HAP-1 (cell line): ENCODE results near the gene ULK1.
"Not testable (repeated sequence)": the region's sequence is repeated elsewhere in the genome, so short reads cannot be mapped to it uniquely, and the experiment has no call there.

Experiments used
- DNase-seq, 2 experiments: peaks; one replicate each; pipeline ENCODE4 v3.0.0-alpha.2; 2016 to 2020; ENCODE audit warnings: low spot score in 2 of 2
- H3K27me3 ChIP-seq: fragments of 250-450 bp; sonication (Bioruptor Pico); 2 replicates; pipeline ENCODE4 v1.5.1; 2020; ENCODE audit warnings: low read depth, mild to moderate bottlenecking, moderate library complexity
- H3K36me3 ChIP-seq: fragments of 250-450 bp; sonication (Bioruptor Pico); replicated peaks from 2 replicates; pipeline ENCODE4 v1.5.1; 2020; ENCODE audit warnings: mild to moderate bottlenecking
- H3K4me1 ChIP-seq: fragments of 250-450 bp; sonication (Bioruptor Pico); 2 replicates; pipeline ENCODE4 v1.5.1; 2020; ENCODE audit warnings: mild to moderate bottlenecking
- H3K4me3 ChIP-seq: fragments of 250-450 bp; sonication (Bioruptor Pico); 2 replicates; pipeline ENCODE4 v1.5.1; 2020; ENCODE audit warnings: mild to moderate bottlenecking, moderate library complexity
- H3K9me3 ChIP-seq: fragments of 250-450 bp; sonication (Bioruptor Pico); 2 replicates; pipeline ENCODE4 v1.5.1; 2020; ENCODE audit warnings: mild to moderate bottlenecking, moderate library complexity
- in situ Hi-C: fragments of 300-500 bp; cut with MboI; formaldehyde crosslinking; loops from 3 replicates; pipeline ENCODE4 v1.14.3; 2020; ENCODE audit warnings: low sequenced_read_pairs, inconsistent platforms, mixed read lengths

Gene ULK1

DNA sequence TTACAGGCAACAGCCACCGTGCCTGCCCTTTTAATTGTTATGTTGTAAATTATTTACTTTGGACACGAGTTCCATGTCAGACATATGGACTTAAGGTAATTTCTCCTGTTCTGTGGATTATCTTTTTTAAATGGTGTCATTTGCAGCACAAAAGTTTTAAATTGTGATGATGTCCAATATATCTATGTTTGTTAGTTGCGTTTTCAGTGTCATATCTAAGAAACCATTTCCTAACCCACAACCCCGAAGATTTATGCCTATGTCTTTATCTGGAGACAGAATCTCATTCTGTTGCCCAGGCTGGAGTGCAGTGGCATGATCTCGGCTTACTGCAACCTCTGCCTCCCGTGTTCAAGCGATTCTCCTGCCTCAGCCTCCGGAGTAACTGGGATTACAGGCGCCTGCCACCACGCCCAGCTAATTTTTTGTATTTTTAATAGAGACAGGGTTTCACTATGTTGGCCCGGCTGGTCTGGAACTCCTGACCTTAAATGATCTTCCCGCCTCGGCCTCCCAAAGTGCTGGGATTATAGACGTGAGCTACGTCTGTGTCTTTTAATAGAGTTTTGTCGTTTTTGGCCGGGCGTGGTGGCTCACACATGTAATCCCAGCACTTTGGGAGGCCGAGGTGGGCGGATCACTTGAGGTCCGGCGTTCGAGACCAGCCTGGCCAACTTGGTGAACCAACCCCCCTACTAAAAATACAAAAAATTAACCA is 54.5 kb downstream of the ULK1 start:
- H3K27me3 ChIP-seq, in situ Hi-C loops, H3K36me3 ChIP-seq, H3K4me1 ChIP-seq, DNase-seq, H3K9me3 ChIP-seq: not testable (repeated sequence)
- peak overlapping the region; percentile 33 for H3K4me3 ChIP-seq

DNA sequence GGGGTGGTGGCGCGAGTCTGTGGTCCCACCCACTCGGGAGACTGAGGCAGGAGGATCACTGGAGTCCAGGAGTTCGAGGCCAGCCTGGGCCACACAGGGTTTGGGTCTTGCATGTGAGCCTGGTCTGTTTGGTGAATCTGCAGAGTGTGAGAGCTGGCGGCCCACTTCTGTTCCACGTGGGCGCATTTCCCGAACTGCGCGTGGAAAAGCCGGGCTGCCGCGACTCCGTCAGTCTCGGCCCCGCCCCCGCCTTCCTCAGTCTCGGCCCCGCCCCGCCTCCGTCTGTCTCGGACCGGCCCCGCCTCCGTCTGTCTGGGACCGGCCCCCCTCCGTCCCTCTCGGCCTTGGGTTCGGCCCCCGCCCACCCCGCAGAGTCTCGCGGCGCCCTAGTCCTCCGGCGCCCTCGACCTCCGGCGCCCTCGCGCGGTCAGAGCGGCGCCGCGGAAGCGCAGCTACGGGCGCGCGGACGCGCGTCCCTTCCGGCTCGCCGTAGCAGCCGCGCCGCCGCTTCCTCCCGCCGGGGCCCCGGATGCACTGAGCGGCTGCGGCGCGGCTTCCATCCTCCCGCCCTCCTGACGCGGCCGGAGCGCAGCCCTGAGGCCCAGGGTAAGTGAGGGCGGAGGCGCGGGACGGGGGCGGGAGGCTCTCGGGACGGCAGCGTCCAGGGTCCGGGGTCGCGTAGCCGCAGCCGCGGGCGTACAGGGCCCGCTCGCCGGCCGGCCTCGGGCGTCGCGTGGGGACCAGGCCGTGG is 55.2 kb downstream of the ULK1 start, which contains the start of gene EP400:
Gene EP400 (plus strand): TSS at position 512 of the 751 bp plus-strand sequence. CDS start 10,678 bp downstream, outside the sequence.
- in situ Hi-C loops: no loop called here
- DNase-seq: peak; percentile 85 to 96
- peaks cover 4% of the 10 kb centered on the region for H3K4me1 ChIP-seq
- H3K36me3 ChIP-seq: peaks cover 7% of the 10 kb centered on the region
- no peaks in the 10 kb centered on the region for H3K9me3 ChIP-seq
- H3K4me3 ChIP-seq: peak within 1 kb of the TSS; percentile 85
- no peaks in the 10 kb centered on the region for H3K27me3 ChIP-seq

DNA sequence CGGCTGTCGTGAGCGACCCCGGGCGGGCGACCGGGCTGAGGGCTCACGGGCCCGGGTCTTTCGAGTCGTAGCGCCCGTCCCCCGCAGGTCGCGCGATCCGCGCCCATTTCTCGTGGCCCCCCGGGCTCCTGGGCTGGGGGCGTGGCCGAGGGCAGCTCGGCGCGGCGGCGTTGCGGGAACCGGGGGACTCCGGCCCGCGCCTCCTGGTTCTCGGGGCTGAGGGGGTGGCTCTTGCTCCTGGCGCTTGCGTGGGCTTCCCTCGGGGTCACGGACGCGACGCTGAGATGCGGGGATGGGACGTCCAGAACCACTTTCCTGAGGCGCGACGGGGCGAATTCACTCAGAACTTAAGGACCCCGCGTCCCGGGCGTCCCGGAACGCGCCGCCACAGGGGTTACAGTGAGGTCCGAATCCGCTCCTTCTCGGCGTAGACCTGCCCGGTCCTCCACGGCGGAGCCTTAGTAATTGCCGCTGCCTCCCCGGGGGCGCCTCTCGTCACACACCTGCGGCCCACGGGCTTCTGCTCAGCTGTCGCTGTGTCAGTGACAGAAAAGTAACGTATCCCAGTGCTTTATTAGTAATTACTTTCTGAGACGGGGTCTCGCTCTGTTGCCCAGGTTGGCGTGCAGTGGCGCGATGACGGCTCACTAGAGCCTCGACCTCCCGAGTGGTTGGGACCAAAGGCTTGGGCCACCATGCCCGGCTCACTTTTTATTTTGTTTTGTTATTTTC is 55.9 kb downstream of the ULK1 start:
- H3K36me3 ChIP-seq: peaks cover 7% of the 10 kb centered on the region
- in situ Hi-C loops: no loop called here

DNA sequence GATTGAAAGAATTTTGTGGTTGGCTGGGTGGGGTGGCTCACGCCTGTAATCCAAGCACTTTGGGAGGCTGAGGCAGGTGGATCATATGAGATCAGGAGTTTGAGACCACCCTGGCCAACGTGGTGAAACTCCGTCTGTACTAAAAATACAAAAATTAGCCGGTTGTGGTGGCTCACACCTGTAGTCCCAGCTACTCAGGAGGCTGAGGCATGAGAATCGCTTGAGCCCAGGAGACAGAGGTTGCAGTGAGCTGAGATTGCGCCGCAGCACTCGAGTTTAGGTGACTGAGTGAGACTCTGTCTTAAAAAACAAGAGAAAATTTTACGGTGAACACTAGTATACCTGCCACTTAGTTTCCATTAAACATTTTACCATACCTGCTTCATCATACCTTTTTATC is 59.4 kb downstream of the ULK1 start:
- in situ Hi-C loops, H3K36me3 ChIP-seq: not testable (repeated sequence)
- peaks cover 17% of the 10 kb centered on the region for H3K4me1 ChIP-seq

More for the DNA sequence above, 55.9 kb downstream of the ULK1 start:
- no peaks in the 10 kb centered on the region for H3K9me3 ChIP-seq
- peaks cover 4% of the 10 kb centered on the region for H3K4me1 ChIP-seq
- no peaks in the 10 kb centered on the region for H3K27me3 ChIP-seq
- peak overlapping the region; percentile 85 for H3K4me3 ChIP-seq
- peak in 1 of 2 experiments; percentile 57 for DNase-seq

DNA sequence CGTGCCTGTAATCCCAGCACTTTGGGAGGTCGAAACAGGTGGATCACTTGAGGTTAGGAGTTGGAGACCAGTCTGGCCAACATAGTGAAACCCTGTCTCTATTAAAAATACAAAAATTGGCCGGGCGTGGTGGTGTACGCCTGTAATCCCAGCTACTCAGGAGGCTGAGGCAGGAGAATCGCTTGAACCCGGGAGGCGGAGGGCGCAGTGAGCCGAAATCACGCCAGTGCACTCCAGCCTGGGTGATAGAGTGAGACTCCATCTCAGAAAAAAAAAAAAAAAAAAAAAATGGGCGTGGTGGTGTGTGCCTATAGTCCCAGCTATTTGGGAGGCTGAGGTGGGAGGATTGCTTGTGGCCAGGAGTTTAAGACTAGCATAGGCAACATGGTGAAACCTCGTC is 60.0 kb downstream of the ULK1 start:
- H3K9me3 ChIP-seq, H3K27me3 ChIP-seq, in situ Hi-C loops, H3K36me3 ChIP-seq, DNase-seq, H3K4me3 ChIP-seq: not testable (repeated sequence)
- H3K4me1 ChIP-seq: peaks cover 17% of the 10 kb centered on the region

More for the DNA sequence above, 59.4 kb downstream of the ULK1 start:
- not testable (repeated sequence) for H3K9me3 ChIP-seq, H3K27me3 ChIP-seq, H3K4me3 ChIP-seq, DNase-seq

DNA sequence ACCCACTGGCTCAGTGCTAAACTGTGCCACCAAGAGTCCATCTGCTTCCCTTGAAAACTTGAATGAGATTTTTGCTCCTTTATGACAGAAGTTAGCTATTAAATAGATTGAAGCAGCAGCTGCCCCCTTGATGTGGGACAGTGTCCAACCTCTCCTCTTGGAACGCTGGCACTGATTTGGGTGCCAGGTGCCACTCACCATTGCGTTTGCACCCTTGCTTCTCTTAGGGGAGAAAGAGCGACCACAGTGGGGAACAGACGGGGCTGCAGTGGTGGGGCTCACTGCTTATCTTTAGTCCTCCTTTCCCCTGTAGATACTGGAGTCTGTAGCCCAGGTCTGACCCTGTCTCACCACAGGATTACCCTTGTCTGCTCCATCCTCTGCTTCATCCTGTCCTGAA is 64.7 kb downstream of the ULK1 start:
- peaks cover 14% of the 10 kb centered on the region for H3K4me1 ChIP-seq
- H3K27me3 ChIP-seq: no peaks in the 10 kb centered on the region

DNA sequence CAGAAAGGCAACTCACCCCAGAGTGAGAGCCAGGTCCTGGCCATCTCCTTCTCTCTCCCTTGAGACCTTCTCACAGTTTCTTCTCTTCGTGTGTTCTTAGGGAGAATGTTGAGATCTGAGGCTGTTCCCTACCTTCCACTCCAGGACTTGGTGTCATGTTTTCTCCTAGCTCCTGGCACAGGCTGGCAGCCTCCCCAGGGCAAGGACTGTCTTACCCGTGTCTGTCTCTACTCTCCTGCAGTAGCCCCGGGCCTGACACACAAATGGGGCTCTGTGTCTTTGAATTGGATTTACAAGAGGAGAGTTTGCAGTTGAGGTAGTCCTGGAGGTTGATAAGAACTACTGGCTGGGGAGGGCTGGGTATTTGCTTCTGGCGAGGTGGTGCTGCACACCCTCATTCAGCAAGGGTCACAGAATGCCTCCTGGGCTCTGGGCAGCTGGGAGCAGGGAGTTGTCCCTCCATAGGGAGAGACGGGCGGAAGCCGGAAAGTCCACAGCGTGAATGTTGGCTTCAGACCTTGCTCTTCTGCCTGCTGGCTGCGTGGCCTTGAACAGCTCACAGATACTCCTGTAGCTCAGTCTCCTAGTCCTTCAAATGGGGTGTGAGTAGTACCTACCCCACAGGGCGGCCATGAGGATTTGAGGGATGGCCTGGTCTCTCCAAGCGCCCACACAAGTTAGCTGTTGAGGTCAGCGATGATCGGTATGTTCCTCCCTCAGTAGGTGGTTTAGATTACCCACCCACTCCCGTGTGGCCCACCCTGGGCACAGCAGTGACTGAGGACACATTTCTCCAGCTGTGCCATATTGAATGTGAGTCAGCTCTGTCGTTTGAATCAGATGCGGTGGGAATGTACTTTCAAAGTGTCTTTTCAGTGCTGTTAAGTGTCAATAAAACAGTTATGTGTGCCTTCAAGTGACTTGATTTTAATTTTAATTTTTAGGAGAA is 65.5 kb downstream of the ULK1 start:
- H3K27me3 ChIP-seq: no peaks in the 10 kb centered on the region
- DNase-seq: no peak
- H3K4me3 ChIP-seq: no peak overlapping the region
- H3K9me3 ChIP-seq: no peaks in the 10 kb centered on the region
- H3K4me1 ChIP-seq: peaks cover 14% of the 10 kb centered on the region
- in situ Hi-C loops: no loop called here
- H3K36me3 ChIP-seq: peaks cover 11% of the 10 kb centered on the region

More for the DNA sequence above, 64.7 kb downstream of the ULK1 start:
- H3K9me3 ChIP-seq: no peaks in the 10 kb centered on the region
- DNase-seq: no peak
- H3K4me3 ChIP-seq: no peak overlapping the region
- peaks cover 11% of the 10 kb centered on the region for H3K36me3 ChIP-seq
- in situ Hi-C loops: no loop called here

DNA sequence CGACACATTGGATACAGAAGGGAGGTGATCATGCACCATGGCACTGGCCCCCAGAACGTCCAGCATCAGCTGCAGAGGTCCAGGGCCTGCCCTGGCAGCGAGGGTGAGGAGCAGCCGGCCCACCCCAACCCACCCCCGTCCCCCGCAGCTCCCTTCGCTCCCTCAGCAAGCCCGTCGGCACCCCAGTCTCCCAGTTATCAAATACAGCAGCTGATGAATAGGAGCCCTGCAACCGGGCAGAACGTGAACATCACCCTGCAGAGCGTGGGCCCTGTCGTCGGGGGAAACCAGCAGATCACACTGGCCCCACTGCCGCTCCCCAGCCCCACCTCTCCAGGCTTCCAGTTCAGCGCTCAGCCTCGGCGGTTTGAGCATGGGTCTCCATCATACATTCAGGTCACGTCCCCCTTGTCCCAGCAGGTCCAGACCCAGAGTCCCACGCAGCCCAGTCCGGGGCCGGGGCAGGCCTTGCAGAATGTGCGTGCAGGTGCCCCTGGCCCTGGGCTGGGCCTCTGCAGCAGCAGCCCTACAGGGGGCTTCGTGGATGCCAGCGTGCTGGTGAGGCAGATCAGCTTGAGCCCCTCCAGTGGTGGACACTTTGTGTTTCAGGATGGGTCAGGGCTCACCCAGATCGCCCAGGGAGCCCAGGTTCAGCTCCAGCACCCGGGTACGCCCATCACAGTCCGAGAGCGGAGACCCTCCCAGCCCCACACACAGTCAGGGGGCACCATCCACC is 66.3 kb downstream of the ULK1 start:
- H3K4me3 ChIP-seq, DNase-seq, H3K27me3 ChIP-seq, H3K9me3 ChIP-seq, in situ Hi-C loops: not testable (repeated sequence)
- peaks cover 14% of the 10 kb centered on the region for H3K36me3 ChIP-seq
- peaks cover 14% of the 10 kb centered on the region for H3K4me1 ChIP-seq

DNA sequence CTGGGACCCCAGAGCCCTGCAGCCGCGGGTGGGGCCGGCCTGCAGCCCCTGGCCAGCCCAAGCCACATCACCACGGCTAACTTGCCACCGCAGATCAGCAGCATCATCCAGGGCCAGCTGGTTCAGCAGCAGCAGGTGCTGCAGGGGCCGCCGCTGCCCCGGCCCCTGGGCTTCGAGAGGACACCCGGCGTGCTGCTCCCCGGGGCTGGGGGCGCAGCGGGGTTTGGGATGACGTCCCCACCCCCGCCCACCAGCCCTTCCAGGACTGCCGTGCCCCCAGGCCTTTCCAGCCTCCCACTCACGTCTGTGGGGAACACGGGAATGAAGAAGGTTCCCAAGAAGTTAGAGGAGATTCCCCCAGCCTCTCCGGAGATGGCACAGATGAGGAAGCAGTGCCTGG is 66.9 kb downstream of the ULK1 start:
- Histone ChIP-seq H3K4me1 (peaks cover 14% of the 10 kb centered on the region), H3K36me3 (peaks cover 14% of the 10 kb centered on the region)
- in situ Hi-C loops, DNase-seq, H3K4me3 ChIP-seq, H3K27me3 ChIP-seq, H3K9me3 ChIP-seq: not testable (repeated sequence)

DNA sequence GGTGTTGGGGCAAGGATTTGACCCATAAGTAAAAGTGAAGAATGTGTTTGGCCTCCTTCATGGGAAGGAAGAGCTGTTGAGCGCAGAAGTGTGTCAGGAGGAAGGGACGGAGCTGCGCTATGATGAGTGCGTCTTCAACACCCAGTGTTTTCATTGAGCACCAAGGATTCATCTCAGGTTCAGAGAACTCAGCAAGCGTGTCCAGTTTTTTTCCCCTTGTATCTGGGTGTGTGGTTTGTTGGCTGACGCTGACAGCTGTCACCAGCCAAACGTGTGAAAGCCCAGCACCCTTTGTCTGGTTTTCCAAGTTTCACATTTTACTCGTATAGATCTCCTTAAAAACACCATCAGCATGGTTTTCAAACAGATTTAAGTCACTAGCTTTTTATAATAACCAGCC is 67.6 kb downstream of the ULK1 start:
- in situ Hi-C loops: no loop called here

DNA sequence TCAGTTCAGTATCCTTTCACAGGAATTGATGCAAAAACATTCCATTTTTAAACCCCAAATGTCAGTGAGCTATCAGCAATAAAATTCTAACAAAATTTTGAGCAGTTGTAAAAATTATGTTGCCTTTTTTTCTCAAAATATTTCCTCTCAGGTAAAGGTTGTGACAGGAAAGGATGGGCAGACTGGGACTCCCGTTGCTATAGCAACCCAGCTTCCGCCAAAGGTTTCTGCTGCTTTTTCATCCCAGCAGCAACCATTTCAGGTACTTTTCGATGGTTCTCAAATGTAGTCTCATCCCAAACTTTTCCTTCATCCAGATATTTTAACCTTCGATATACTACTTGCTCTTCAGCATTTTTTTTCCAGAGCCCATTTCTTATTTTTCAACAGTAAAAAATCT is 69.0 kb downstream of the ULK1 start:
- no peaks in the 10 kb centered on the region for H3K27me3 ChIP-seq
- in situ Hi-C loops: no loop called here
- no peak for DNase-seq
- H3K36me3 ChIP-seq: peaks cover 14% of the 10 kb centered on the region
- H3K4me1 ChIP-seq: peaks cover under 1% of the 10 kb centered on the region
- no peaks in the 10 kb centered on the region for H3K9me3 ChIP-seq
- no peak overlapping the region for H3K4me3 ChIP-seq

More for the DNA sequence above, 67.6 kb downstream of the ULK1 start:
- Histone ChIP-seq H3K4me1 (peaks cover 12% of the 10 kb centered on the region), H3K36me3 (peaks cover 14% of the 10 kb centered on the region), H3K27me3 (no peaks in the 10 kb centered on the region), H3K9me3 (no peaks in the 10 kb centered on the region), H3K4me3 (no peak overlapping the region)
- no peak for DNase-seq

DNA sequence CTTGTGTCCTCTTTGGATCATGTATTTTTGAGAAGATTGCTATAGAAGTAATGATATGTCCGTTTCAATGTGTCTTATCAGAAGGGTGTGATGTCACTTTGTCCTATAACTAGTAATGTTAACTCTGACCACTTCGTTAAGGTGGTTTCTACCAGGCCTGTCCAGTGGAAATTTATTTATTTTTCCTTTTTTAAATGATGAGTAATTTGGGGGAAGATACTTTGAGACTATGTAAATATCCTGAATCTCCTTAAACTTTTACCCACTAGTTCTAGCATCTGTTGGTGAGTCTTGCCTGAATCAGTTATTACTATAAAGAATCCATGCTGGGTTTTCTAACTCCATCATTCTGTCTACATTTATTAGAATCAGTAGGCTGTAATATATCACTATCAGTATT is 70.7 kb downstream of the ULK1 start:
- Histone ChIP-seq H3K9me3 (no peaks in the 10 kb centered on the region), H3K4me3 (no peak overlapping the region), H3K36me3 (peaks cover 14% of the 10 kb centered on the region), H3K27me3 (no peaks in the 10 kb centered on the region), H3K4me1 (no peaks in the 10 kb centered on the region)
- DNase-seq: no peak
- in situ Hi-C loops: no loop called here
